OCI-LY1 (cell line): ENCODE measurements around the gene TTC3.
"Not testable (repeated sequence)": the region's sequence is repeated elsewhere in the genome, so short reads cannot be mapped to it uniquely, and the experiment has no call there.

Experiments
- H2AFZ ChIP-seq: fragments of 200-600 bp; sonication (generic), shearing (Covaris generic); 2 replicates; pipeline ENCODE4 v1.6.0; 2014; ENCODE audit warnings: antibody characterized with exemption, mild to moderate bottlenecking, low read length
- H3F3A ChIP-seq: fragments of 200-600 bp; sonication (generic), shearing (Covaris generic); 2 replicates; pipeline ENCODE4 v1.6.0; 2014; ENCODE audit warnings: mild to moderate bottlenecking, antibody characterized with exemption, low read length, moderate library complexity; ENCODE audit not compliant: insufficient read depth
- H3K27ac ChIP-seq: fragments of 200-600 bp; sonication (generic); 2 replicates; pipeline ENCODE4 v1.5.1; 2014; ENCODE audit warnings: low read length, mixed run types, mild to moderate bottlenecking, low read depth; ENCODE audit not compliant: poor library complexity, severe bottlenecking
- H3K27me3 ChIP-seq: fragments of 200-600 bp; sonication (generic); 2 replicates; pipeline ENCODE4 v1.6.0; 2014; ENCODE audit warnings: antibody characterized with exemption, mild to moderate bottlenecking, low read length, moderate library complexity; ENCODE audit not compliant: insufficient read depth
- H3K36me3 ChIP-seq: fragments of 200-600 bp; sonication (generic); 2 replicates; pipeline ENCODE4 v1.6.1; 2014; ENCODE audit warnings: mild to moderate bottlenecking, antibody characterized with exemption, low read length, moderate library complexity, mixed read lengths; ENCODE audit not compliant: insufficient read depth
- H3K4me1 ChIP-seq: fragments of 200-600 bp; sonication (generic); 2 replicates; pipeline ENCODE4 v1.5.1; 2014; ENCODE audit warnings: mild to moderate bottlenecking, low read length, moderate library complexity; ENCODE audit not compliant: insufficient read depth, severe bottlenecking
- H3K4me2 ChIP-seq: fragments of 200-600 bp; sonication (generic), shearing (Covaris generic); 2 replicates; pipeline ENCODE4 v1.6.1; 2014; ENCODE audit warnings: low read length
- H3K4me3 ChIP-seq: fragments of 200-600 bp; sonication (generic); 2 replicates; pipeline ENCODE4 v1.5.1; 2014; ENCODE audit warnings: low read length, low read depth, mild to moderate bottlenecking, mixed read lengths; ENCODE audit not compliant: poor library complexity, severe bottlenecking
- H3K79me2 ChIP-seq: fragments of 200-600 bp; shearing (Covaris generic); 2 replicates; pipeline ENCODE4 v1.6.1; 2016; ENCODE audit warnings: mixed run types, low read length, mixed read lengths; ENCODE audit not compliant: insufficient read depth
- H3K9ac ChIP-seq: fragments of 200-600 bp; sonication (generic), shearing (Covaris generic); 2 replicates; pipeline ENCODE4 v1.6.1; 2014; ENCODE audit warnings: mild to moderate bottlenecking, low read length, mixed read lengths
- H3K9me2 ChIP-seq: fragments of 200-600 bp; sonication (generic), shearing (Covaris generic); 2 replicates; pipeline ENCODE4 v1.6.1; 2014; ENCODE audit warnings: low read depth, mild to moderate bottlenecking, low read length, mixed read lengths
- H3K9me3 ChIP-seq: fragments of 200-600 bp; shearing (Covaris generic); 2 replicates; pipeline ENCODE4 v1.6.1; 2014; ENCODE audit warnings: low read length, mixed read lengths
- H4K20me1 ChIP-seq: fragments of 200-600 bp; sonication (generic), shearing (Covaris generic); 2 replicates; pipeline ENCODE4 v1.6.0; 2016; ENCODE audit warnings: mild to moderate bottlenecking, low read length; ENCODE audit not compliant: insufficient read depth
- EZH2 ChIP-seq: fragments of 200-600 bp; sonication (generic), shearing (Covaris generic); IDR thresholded peaks from 2 replicates; pipeline ENCODE4 v1.8.0; 2017; ENCODE audit warnings: borderline replicate concordance, mixed run types, mild to moderate bottlenecking, antibody characterized with exemption, low read length, moderate library complexity, mixed read lengths
- TF ChIP-seq, protein P1 (sequence below): fragments of 200-600 bp; sonication (generic), shearing (Covaris generic); IDR thresholded peaks from 2 replicates; pipeline ENCODE4 v1.5.1; 2017; ENCODE audit warnings: mild to moderate bottlenecking, antibody characterized with exemption, low read length, moderate library complexity, mixed read lengths

TTC3 gene

GRCh38 chr21:37030864-37031263, 42.2 kb upstream of the TTC3 start:
- Histone ChIP-seq H3K79me2 (no peaks in the 10 kb centered on the region), H3F3A (no peaks in the 10 kb centered on the region), H3K36me3 (no peaks in the 10 kb centered on the region), H4K20me1 (no peaks in the 10 kb centered on the region), H3K9me2 (no peaks in the 10 kb centered on the region), H3K4me2 (no peak overlapping the region), H3K9me3 (no peaks in the 10 kb centered on the region), H3K27ac (no peak overlapping the region), H3K27me3 (no peaks in the 10 kb centered on the region), H2AFZ (no peak overlapping the region), H3K9ac (no peak overlapping the region), H3K4me1 (no peaks in the 10 kb centered on the region), H3K4me3 (no peak overlapping the region)
- TF ChIP-seq, protein P1, sequence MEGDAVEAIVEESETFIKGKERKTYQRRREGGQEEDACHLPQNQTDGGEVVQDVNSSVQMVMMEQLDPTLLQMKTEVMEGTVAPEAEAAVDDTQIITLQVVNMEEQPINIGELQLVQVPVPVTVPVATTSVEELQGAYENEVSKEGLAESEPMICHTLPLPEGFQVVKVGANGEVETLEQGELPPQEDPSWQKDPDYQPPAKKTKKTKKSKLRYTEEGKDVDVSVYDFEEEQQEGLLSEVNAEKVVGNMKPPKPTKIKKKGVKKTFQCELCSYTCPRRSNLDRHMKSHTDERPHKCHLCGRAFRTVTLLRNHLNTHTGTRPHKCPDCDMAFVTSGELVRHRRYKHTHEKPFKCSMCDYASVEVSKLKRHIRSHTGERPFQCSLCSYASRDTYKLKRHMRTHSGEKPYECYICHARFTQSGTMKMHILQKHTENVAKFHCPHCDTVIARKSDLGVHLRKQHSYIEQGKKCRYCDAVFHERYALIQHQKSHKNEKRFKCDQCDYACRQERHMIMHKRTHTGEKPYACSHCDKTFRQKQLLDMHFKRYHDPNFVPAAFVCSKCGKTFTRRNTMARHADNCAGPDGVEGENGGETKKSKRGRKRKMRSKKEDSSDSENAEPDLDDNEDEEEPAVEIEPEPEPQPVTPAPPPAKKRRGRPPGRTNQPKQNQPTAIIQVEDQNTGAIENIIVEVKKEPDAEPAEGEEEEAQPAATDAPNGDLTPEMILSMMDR, result no peak
- no peak for TF ChIP-seq EZH2

DNA sequence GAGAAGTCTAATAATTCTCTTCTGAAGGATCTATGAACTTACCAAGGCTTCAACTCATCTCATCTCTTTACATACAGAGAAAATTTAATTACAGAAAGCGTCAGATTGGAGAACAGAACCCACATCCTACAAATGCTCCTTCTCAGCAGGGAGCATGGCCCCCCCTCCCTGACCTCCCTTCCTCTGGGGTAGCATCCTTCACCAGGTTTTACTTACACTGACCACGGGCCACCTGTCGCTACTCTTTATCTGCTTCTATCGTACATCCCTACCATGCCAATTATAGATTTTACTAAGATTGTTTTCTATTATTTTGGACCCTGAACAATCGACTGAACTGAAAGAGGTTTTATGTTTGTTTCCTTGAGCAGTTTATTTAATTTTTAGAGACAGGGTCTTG, 40.8 kb upstream of the TTC3 start:
- no peaks in the 10 kb centered on the region for H3K9me3 ChIP-seq
- H2AFZ ChIP-seq, result no peak overlapping the region
- no peak overlapping the region for H3K4me2 ChIP-seq
- no peaks in the 10 kb centered on the region for H3K9me2 ChIP-seq
- H3K4me3 ChIP-seq, result no peak overlapping the region
- no peak overlapping the region for H3K27ac ChIP-seq
- H3K79me2 ChIP-seq, result no peaks in the 10 kb centered on the region
- H3K4me1 ChIP-seq, result no peaks in the 10 kb centered on the region
- no peaks in the 10 kb centered on the region for H3F3A ChIP-seq
- no peaks in the 10 kb centered on the region for H3K36me3 ChIP-seq
- TF ChIP-seq, protein P1, result no peak
- TF ChIP-seq EZH2, result no peak
- no peak overlapping the region for H3K9ac ChIP-seq
- no peaks in the 10 kb centered on the region for H4K20me1 ChIP-seq
- H3K27me3 ChIP-seq, result no peaks in the 10 kb centered on the region

- Histone ChIP-seq H3K9me2 (no peaks in the 10 kb centered on the region), H3K79me2 (no peaks in the 10 kb centered on the region), H3K27ac (no peak overlapping the region), H3K9ac (no peak overlapping the region), H3F3A (no peaks in the 10 kb centered on the region), H3K36me3 (no peaks in the 10 kb centered on the region), H3K4me3 (no peak overlapping the region), H3K4me2 (no peak overlapping the region), H4K20me1 (no peaks in the 10 kb centered on the region), H3K27me3 (no peaks in the 10 kb centered on the region), H3K4me1 (no peaks in the 10 kb centered on the region), H2AFZ (no peak overlapping the region), H3K9me3 (no peaks in the 10 kb centered on the region)
- TF ChIP-seq, protein P1, result no peak
- TF ChIP-seq EZH2, result no peak
Measured at GRCh38 chr21:37032877-37033471, 40.1 kb upstream of the TTC3 start.

DNA sequence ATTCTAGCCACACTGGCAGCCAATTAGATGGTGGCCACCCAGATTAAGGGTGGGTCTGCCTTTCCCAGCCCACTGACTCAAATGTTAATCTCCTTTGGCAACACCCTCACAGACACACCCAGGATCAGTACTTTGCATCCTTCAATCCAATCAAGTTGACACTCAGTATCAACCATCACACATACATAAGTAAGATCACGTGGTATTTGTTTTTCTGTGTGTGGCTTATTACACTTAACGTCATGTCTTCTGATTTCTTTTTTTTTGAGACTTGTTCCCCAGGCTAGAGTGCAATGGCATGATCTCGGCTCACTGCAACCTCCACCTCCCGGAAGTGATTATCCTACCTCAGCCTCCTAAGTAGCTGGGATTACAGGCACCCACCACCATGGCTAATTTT, 38.7 kb upstream of the TTC3 start:
- not testable (repeated sequence) for H2AFZ ChIP-seq, H3K4me1 ChIP-seq, H4K20me1 ChIP-seq, H3K9me3 ChIP-seq, H3K36me3 ChIP-seq, H3K9ac ChIP-seq, H3K4me3 ChIP-seq, H3K4me2 ChIP-seq, H3K79me2 ChIP-seq, H3K27me3 ChIP-seq, H3F3A ChIP-seq, H3K27ac ChIP-seq, H3K9me2 ChIP-seq
